Stomach (tissue), 9 donors: Measurements from ENCODE around the gene INTS14. TPM values are rescaled to one million over a fixed set of nuclear protein-coding genes. Genes with fewer than 3 reads are reported as not detected.

Experiments used
- DNase-seq, 2 donors: peaks; one replicate each; pipeline versions ENCODE4 v3.0.0 to v3.0.0-alpha.2; 2013 to 2019
- H3K27ac ChIP-seq, 5 donors: fragments of 200-600 bp in 4 of 5; sonication (generic) in 4 of 5; one replicate each; pipeline ENCODE4 v1.5.1; 2013 to 2019; ENCODE audit warnings: mild to moderate bottlenecking in 1 of 5, moderate library complexity in 1 of 5
- H3K27me3 ChIP-seq, 3 donors: fragments of 200-600 bp; sonication (generic); one replicate each; pipeline ENCODE4 v1.5.1; 2017 to 2019; ENCODE audit warnings: mixed run types in 1 of 3
- H3K36me3 ChIP-seq, 4 donors: fragments of 200-600 bp; sonication (generic); 1 replicate in 3 of 4; 2 replicates in 1 of 4; pipeline ENCODE4 v1.5.1; 2016 to 2019
- H3K4me1 ChIP-seq, 4 donors: fragments of 200-600 bp; sonication (generic); one replicate each; pipeline ENCODE4 v1.5.1; 2016 to 2019
- H3K4me3 ChIP-seq, 4 donors: fragments of 200-600 bp; sonication (generic) in 3 of 4; one replicate each; pipeline ENCODE4 v1.5.1; 2016 to 2019; ENCODE audit warnings: mild to moderate bottlenecking in 1 of 4
- H3K9me3 ChIP-seq, 4 donors: fragments of 200-600 bp; sonication (generic); one replicate each; pipeline ENCODE4 v1.5.1; 2016 to 2019
- CTCF ChIP-seq, 7 experiments: fragments of 450-650 bp in 4 of 7; fragments of 200-600 bp in 3 of 7; sonication (generic) in 3 of 7; IDR thresholded peaks; one replicate each; pipeline ENCODE4 v1.5.1; 2016 to 2019; ENCODE audit warnings: antibody characterized with exemption in 7 of 7, control low read depth in 2 of 7, mild to moderate bottlenecking in 1 of 7
- EP300 ChIP-seq: sonication (generic); formaldehyde crosslinking; IDR thresholded peaks from one replicate; pipeline ENCODE4 v1.6.1; 2017; ENCODE audit warnings: antibody characterized with exemption
- POLR2A ChIP-seq, 4 donors: fragments of 450-650 bp; IDR thresholded peaks; one replicate each; pipeline ENCODE4 v1.6.1; 2016; ENCODE audit warnings: antibody characterized with exemption in 4 of 4, control low read depth in 2 of 4, mild to moderate bottlenecking in 1 of 4, moderate library complexity in 1 of 4
- POLR2AphosphoS5 ChIP-seq, 3 donors: sonication (generic); formaldehyde crosslinking; IDR thresholded peaks; one replicate each; pipeline ENCODE4 v1.6.1; 2016; ENCODE audit warnings: antibody characterized with exemption in 3 of 3
- WGBS, 5 donors: extraction: QIAGEN DNeasy Blood & Tissue Kit in 3 of 5; methylation state at CpG; one replicate each; pipeline versions ENCODE4 v1.1.5 to v1.1.7; 2013 to 2018; 5-methylcytosine and 5-hydroxymethylcytosine counted together
- intact Hi-C: fragments of 100-400 bp; cut with DNase I; formaldehyde crosslinking; loops from one replicate; pipeline ENCODE4 v1.15.1; 2023; ENCODE audit warnings: low total_unique reads
- polyA plus RNA-seq, 3 donors: library from polyadenylated mRNA; stranded (reverse); fragments of 200-250 nt; gene quantifications; one replicate each; pipeline ENCODE4 v1.2.3, GENCODE V29; 2013
- total RNA-seq, 5 donors: library from RNA; depleted of rRNA; stranded (reverse); fragments of >200 nt; gene quantifications; one replicate each; pipeline versions ENCODE4 v1.1.0 to v1.2.3, GENCODE V29; 2014 to 2016
- donor health status: healthy with polysubstance abuse.
- donor health status: Bipolar disorder and iron deficiency.
- donor health status: healthy.

INTS14 gene
- total and polyA plus RNA-seq, 8 donors, result 7.2 to 73.2 (median 17.7) TPM

GRCh38 chr15:65638109-65638508, 27.2 kb upstream of the INTS14 start:
- intact Hi-C loops, result loop anchor here (10.0 kb wide), 1 partner anchor 227 kb away; the partner anchor contains the start of gene RAB11A
- Histone ChIP-seq H3K4me3 (no peak overlapping the region), H3K36me3 (no peaks in the 10 kb centered on the region), H3K9me3 (no peaks in the 10 kb centered on the region), H3K27me3 (no peaks in the 10 kb centered on the region), H3K4me1 (peaks cover 0 to 18% (median 7%) of the 10 kb centered on the region in 4 donors), H3K27ac (no peak overlapping the region)
- 85 to 90% (median 88%) methylated on average over 4 to 5 of the region's 5 CpGs for WGBS, 5 donors
- DNase-seq, result no peak
- TF ChIP-seq CTCF (IDR thresholded peaks at IDR 0.05), result no peak
- no peak for TF ChIP-seq POLR2A (IDR thresholded peaks at IDR 0.05)
- TF ChIP-seq EP300, result no peak
- TF ChIP-seq POLR2AphosphoS5 (IDR thresholded peaks at IDR 0.05), result no peak

- intact Hi-C loops, result loop anchor here (10.0 kb wide), 1 partner anchor 230 kb away; the partner anchor contains the start of gene RAB11A
- Histone ChIP-seq H3K27ac (no peak overlapping the region), H3K9me3 (no peaks in the 10 kb centered on the region), H3K36me3 (no peaks in the 10 kb centered on the region), H3K4me3 (no peak overlapping the region), H3K4me1 (peaks cover 0 to 12% (median 7%) of the 10 kb centered on the region in 4 donors), H3K27me3 (no peaks in the 10 kb centered on the region)
- 46 to 82% (median 73%) methylated on average over 1 of the region's 1 CpG for WGBS, 5 donors
- TF ChIP-seq EP300 (no peak), POLR2A (IDR thresholded peaks at IDR 0.05) (no peak), POLR2AphosphoS5 (IDR thresholded peaks at IDR 0.05) (no peak), CTCF (IDR thresholded peaks at IDR 0.05) (no peak)
- no peak for DNase-seq
Observed at GRCh38 chr15:65634356-65634755, 23.4 kb upstream of the INTS14 start.

DNA sequence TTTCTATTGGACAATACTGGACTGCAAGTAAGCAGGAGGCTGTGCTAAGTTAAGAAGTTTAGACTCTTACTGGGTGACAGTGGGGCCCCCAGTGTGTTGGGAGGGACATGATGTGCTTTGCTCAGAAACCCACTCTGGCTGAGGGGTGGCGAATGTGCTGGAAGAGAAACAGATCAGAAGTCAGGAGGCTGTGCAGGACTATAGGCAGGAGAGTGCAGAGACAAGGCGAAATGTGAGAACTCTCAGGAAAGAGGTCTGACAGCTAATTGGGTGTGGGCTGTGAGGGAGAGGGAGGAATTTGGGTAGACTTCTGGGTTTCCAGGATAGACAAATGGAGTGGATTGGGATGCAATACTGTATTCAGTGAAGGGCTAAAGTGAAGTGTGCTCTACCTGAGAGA, 22.8 kb upstream of the INTS14 start:
- Histone ChIP-seq H3K4me1 (peaks cover 0 to 7% (median 5%) of the 10 kb centered on the region in 4 donors), H3K36me3 (no peaks in the 10 kb centered on the region), H3K27ac (no peak overlapping the region), H3K9me3 (no peaks in the 10 kb centered on the region), H3K27me3 (no peaks in the 10 kb centered on the region), H3K4me3 (no peak overlapping the region)
- TF ChIP-seq CTCF (IDR thresholded peaks at IDR 0.05) (no peak), EP300 (no peak), POLR2A (IDR thresholded peaks at IDR 0.05) (no peak), POLR2AphosphoS5 (IDR thresholded peaks at IDR 0.05) (no peak)
- intact Hi-C loops, result loop anchor here (10.0 kb wide), 1 partner anchor 231 kb away; the partner anchor contains the start of gene RAB11A
- DNase-seq, result no peak
- WGBS, 5 donors, result 75 to 90% (median 83%) methylated on average over 2 of the region's 2 CpGs

- intact Hi-C loops, result loop anchor here (10.0 kb wide), 1 partner anchor 232 kb away; the partner anchor contains the start of gene RAB11A
- WGBS, 5 donors, result 67 to 74% (median 72%) methylated on average over 4 of the region's 4 CpGs
Observed at GRCh38 chr15:65632780-65633375, 21.9 kb upstream of the INTS14 start.

More at GRCh38 chr15:65632780-65633375, 21.9 kb upstream of the INTS14 start:
- H3K4me1 ChIP-seq, result no peaks in the 10 kb centered on the region
- H3K27me3 ChIP-seq, result no peaks in the 10 kb centered on the region
- no peaks in the 10 kb centered on the region for H3K36me3 ChIP-seq
- H3K4me3 ChIP-seq, result no peak overlapping the region
- peak in 1 of 2 donors; percentile 48 for DNase-seq
- TF ChIP-seq EP300, result no peak
- TF ChIP-seq POLR2AphosphoS5 (IDR thresholded peaks at IDR 0.05), result no peak
- TF ChIP-seq CTCF (IDR thresholded peaks at IDR 0.05), result no peak
- no peak for TF ChIP-seq POLR2A (IDR thresholded peaks at IDR 0.05)
- H3K27ac ChIP-seq, result peak overlapping the region in 2 of 5 donors; percentile 15 to 26
- H3K9me3 ChIP-seq, result no peaks in the 10 kb centered on the region
